OCI-LY3 (cell line): ENCODE data around the gene CELF1.

ENCODE experiments used
- CTCF ChIP-seq: fragments of 200-600, 300-600 bp; sonication (generic); IDR thresholded peaks from 2 replicates; pipeline ENCODE4 v1.5.1; 2014; ENCODE audit warnings: antibody characterized with exemption, low read length, low read depth
- EZH2phosphoT487 ChIP-seq: fragments of 200-600 bp; shearing (Covaris generic); IDR thresholded peaks from 2 replicates; pipeline ENCODE4 v1.6.1; 2018; ENCODE audit warnings: antibody characterized with exemption, mixed run types, low read depth

GRCh38 chr11:47523490-47524225 lies 29.3 kb downstream of the CELF1 start:
- TF ChIP-seq CTCF (no peak), EZH2phosphoT487 (no peak)
